HepG2 (cell line): Measurements from ENCODE around the gene CEP131. TPM values are rescaled to one million over a fixed set of nuclear protein-coding genes. Genes with fewer than 3 reads are reported as not detected.

Experiments
- AGO2 ChIP-seq: fragments of 200-400 bp; formaldehyde crosslinking; optimal IDR thresholded peaks from 2 replicates; pipeline ENCODE3; 2017; ENCODE audit warnings: mild to moderate bottlenecking, low read depth, low read length, moderate library complexity
- ARNT2 ChIP-seq: sonication (generic); formaldehyde crosslinking; IDR thresholded peaks from 2 replicates; pipeline ENCODE4 v1.8.0; 2022; ENCODE audit warnings: mild to moderate bottlenecking, low read depth, missing genetic modification reagents, moderate library complexity
- EEA1 ChIP-seq: sonication (generic); formaldehyde crosslinking; IDR thresholded peaks from 2 replicates; pipeline ENCODE4 v1.5.1; 2020; ENCODE audit warnings: mild to moderate bottlenecking, missing genetic modification reagents, borderline replicate concordance
- HNRNPK ChIP-seq: fragments of 200-400 bp; formaldehyde crosslinking; IDR thresholded peaks from 2 replicates; pipeline ENCODE4 v1.6.1; 2018; ENCODE audit warnings: low read length, low read depth, moderate library complexity, mild to moderate bottlenecking; ENCODE audit not compliant: poor library complexity, severe bottlenecking
- HOXA7 ChIP-seq: sonication (generic); formaldehyde crosslinking; IDR thresholded peaks from 2 replicates; pipeline ENCODE4 v1.8.1; 2022; ENCODE audit warnings: mild to moderate bottlenecking, missing genetic modification reagents, moderate library complexity
- HOXD1 ChIP-seq: sonication (generic); formaldehyde crosslinking; IDR thresholded peaks from 2 replicates; pipeline ENCODE4 v1.5.0; 2020; ENCODE audit warnings: missing genetic modification reagents
- IKZF5 ChIP-seq: IDR thresholded peaks from 2 replicates; pipeline ENCODE4 v1.6.1; 2018; ENCODE audit warnings: missing genetic modification reagents, mild to moderate bottlenecking, missing compliant biosample characterization
- POLR2A ChIP-seq, 2 experiments: IDR thresholded peaks; 2 replicates each; pipeline ENCODE4 v1.6.1; 2011; ENCODE audit warnings: low read depth in 2 of 2, low read length in 2 of 2, mild to moderate bottlenecking in 1 of 2, moderate library complexity in 1 of 2; ENCODE audit not compliant: insufficient read depth in 1 of 2
- POLR2G ChIP-seq: fragments of 200-400 bp; formaldehyde crosslinking; IDR thresholded peaks from 2 replicates; pipeline ENCODE4 v1.6.1; 2018; ENCODE audit warnings: mild to moderate bottlenecking, low read depth, low read length, moderate library complexity
- RBM22 ChIP-seq: fragments of 200-400 bp; formaldehyde crosslinking; optimal IDR thresholded peaks from 2 replicates; pipeline ENCODE3; 2017; ENCODE audit warnings: mild to moderate bottlenecking, low read length, moderate library complexity
- RNF219 ChIP-seq: sonication (generic); formaldehyde crosslinking; IDR thresholded peaks from 2 replicates; pipeline ENCODE4 v1.5.0; 2020; ENCODE audit warnings: mild to moderate bottlenecking, missing genetic modification reagents
- SP140L ChIP-seq: sonication (generic); formaldehyde crosslinking; IDR thresholded peaks from 2 replicates; pipeline ENCODE4 v1.4.0; 2020; ENCODE audit warnings: missing genetic modification reagents, borderline replicate concordance
- ZNF407 ChIP-seq: sonication (generic); formaldehyde crosslinking; IDR thresholded peaks from one replicate; pipeline ENCODE4 v1.5.1; 2020; ENCODE audit warnings: mild to moderate bottlenecking, missing genetic modification reagents; ENCODE audit errors: not compliant biosample characterization
- ZNF605 ChIP-seq: sonication (generic); formaldehyde crosslinking; IDR thresholded peaks from 2 replicates; pipeline ENCODE4 v1.8.0; 2022; ENCODE audit warnings: mild to moderate bottlenecking, missing genetic modification reagents
- ZNF766 ChIP-seq: sonication (generic); formaldehyde crosslinking; IDR thresholded peaks from 2 replicates; pipeline ENCODE4 v1.5.0; 2020; ENCODE audit warnings: missing genetic modification reagents, borderline replicate concordance
- ZSCAN30 ChIP-seq: sonication (generic); formaldehyde crosslinking; IDR thresholded peaks from 2 replicates; pipeline ENCODE4 v1.5.0; 2020; ENCODE audit warnings: mild to moderate bottlenecking, missing genetic modification reagents
- ZSCAN9 ChIP-seq: IDR thresholded peaks from 2 replicates; pipeline ENCODE4 v1.6.1; 2016; ENCODE audit warnings: borderline replicate concordance
- polyA plus RNA-seq, 8 experiments: library from polyadenylated mRNA; depleted of rRNA in 3 of 8; stranded (reverse) in 7 of 8; unstranded in 1 of 8; fragments of >200 nt; fragmentation: Illumina TruSeq in 4 of 8; extraction: Trizol in 4 of 8; gene quantifications; 2 replicates each; pipeline versions ENCODE4 v1.2.1 to v1.2.3, GENCODE V29; 2011 to 2016; ENCODE audit warnings: low read depth in 4 of 8, missing spikeins in 1 of 8, mixed read lengths in 1 of 8; ENCODE audit not compliant: insufficient read depth in 1 of 8
- total RNA-seq, 5 experiments: library from RNA; depleted of rRNA; stranded (reverse); fragments of >200 nt; fragmentation: Illumina TruSeq; extraction: Trizol; gene quantifications; 2 replicates each; pipeline ENCODE4 v1.2.3, GENCODE V29; 2016; ENCODE audit warnings: low read depth in 1 of 5

Gene CEP131
- total and polyA plus RNA-seq, 2 of the 13 experiments (the other 11 are each of a cell fraction or from before 2014, with no cell fraction given) = 5.0 to 16.8 TPM

- TF ChIP-seq ZNF605 (CRISPR knock-in tag) (0 out of 2 replicates have a peak, but pooled peaks have one; percentile 22), AGO2 (peak; percentile 94), POLR2A (IDR thresholded peaks at IDR 0.05; ENCODE audit: insufficient read depth in 1 of 2, low read depth in 2 of 2, low read length in 2 of 2) (peak in 1 of 2 experiments; percentile 18; a peak in 2 of 4 replicates), RNF219 (CRISPR knock-in tag) (no peak), ZSCAN9 (CRISPR knock-in tag) (no peak), SP140L (CRISPR knock-in tag) (no peak), RBM22 (peak; percentile 78), ZNF407 (no peak), HOXA7 (CRISPR knock-in tag) (no peak), IKZF5 (CRISPR knock-in tag) (no peak), POLR2G (peak; percentile 59), EEA1 (CRISPR knock-in tag) (no peak), ZNF766 (CRISPR knock-in tag) (no peak), HNRNPK (no peak), HOXD1 (CRISPR knock-in tag) (no peak), ARNT2 (CRISPR knock-in tag) (no peak), ZSCAN30 (CRISPR knock-in tag) (no peak)
Observed at GRCh38 chr17:81242421-81243332, 19.9 kb upstream of the CEP131 start (continued).
